Neuronal stem cell (in vitro differentiated cells): ENCODE data around the gene SORL1.
A peak's percentile ranks its signal among the peaks of the same experiment; 100 is the strongest.

Experiments
- DNase-seq: peaks from one replicate; pipeline ENCODE4 v3.0.0-alpha.2; 2013; ENCODE audit warnings: low spot score
- H2AFZ ChIP-seq: one replicate; pipeline ENCODE4 v1.6.1; 2013; ENCODE audit warnings: mild to moderate bottlenecking, low read length, inconsistent platforms
- H2AK5ac ChIP-seq: 2 replicates; pipeline ENCODE4 v1.6.1; 2013; ENCODE audit warnings: low read depth, mild to moderate bottlenecking, inconsistent platforms, low read length, moderate library complexity, mixed read lengths
- H2BK120ac ChIP-seq: 2 replicates; pipeline ENCODE4 v1.6.1; 2013; ENCODE audit warnings: low read depth, mild to moderate bottlenecking, inconsistent platforms, low read length, moderate library complexity, mixed read lengths
- H2BK12ac ChIP-seq: one replicate; pipeline ENCODE4 v1.6.1; 2013; ENCODE audit warnings: low read length, inconsistent platforms
- H2BK15ac ChIP-seq: 2 replicates; pipeline ENCODE4 v1.6.1; 2013; ENCODE audit warnings: mild to moderate bottlenecking, low read length, inconsistent platforms, mixed read lengths
- H2BK5ac ChIP-seq: one replicate; pipeline ENCODE4 v1.6.1; 2013; ENCODE audit warnings: inconsistent platforms, mild to moderate bottlenecking, low read length, moderate library complexity
- H3K14ac ChIP-seq: one replicate; pipeline ENCODE4 v1.6.1; 2013; ENCODE audit warnings: low read length, inconsistent platforms
- H3K18ac ChIP-seq: 2 replicates; pipeline ENCODE4 v1.6.1; 2013; ENCODE audit warnings: low read length, inconsistent platforms
- H3K23ac ChIP-seq: 2 replicates; pipeline ENCODE4 v1.6.1; 2013; ENCODE audit warnings: low read depth, mild to moderate bottlenecking, mixed read lengths, low read length, inconsistent platforms; ENCODE audit not compliant: poor library complexity
- H3K27ac ChIP-seq: replicated peaks from 3 replicates; pipeline ENCODE4 v1.5.1; 2013; ENCODE audit warnings: low read length, inconsistent platforms
- H3K27me3 ChIP-seq, 3 experiments: 2 replicates each; pipeline ENCODE4 v1.6.1; 2013; ENCODE audit warnings: low read length in 3 of 3, mild to moderate bottlenecking in 2 of 3, inconsistent platforms in 1 of 3, low read depth in 1 of 3, mixed read lengths in 1 of 3, moderate library complexity in 1 of 3; ENCODE audit not compliant: control insufficient read depth in 3 of 3, insufficient read depth in 3 of 3
- H3K36me3 ChIP-seq, 2 donors: replicated peaks in 1 of 2; 2 replicates each; pipeline ENCODE4 v1.6.1; 2013; ENCODE audit warnings: low read length in 2 of 2; ENCODE audit not compliant: control insufficient read depth in 2 of 2, insufficient read depth in 2 of 2
- H3K4ac ChIP-seq: 2 replicates; pipeline ENCODE4 v1.6.1; 2013; ENCODE audit warnings: inconsistent platforms, mild to moderate bottlenecking, low read length, moderate library complexity
- H3K4me1 ChIP-seq, 2 donors: 1 replicate in 1 of 2; 2 replicates in 1 of 2; pipeline ENCODE4 v1.6.1; 2013; ENCODE audit warnings: low read length in 2 of 2, low read depth in 1 of 2; ENCODE audit not compliant: control insufficient read depth in 2 of 2, insufficient read depth in 1 of 2
- H3K4me2 ChIP-seq: one replicate; pipeline ENCODE4 v1.6.1; 2013; ENCODE audit warnings: mild to moderate bottlenecking, low read length, inconsistent platforms; ENCODE audit not compliant: insufficient read depth, poor library complexity, severe bottlenecking
- H3K4me3 ChIP-seq, 2 donors: 2 replicates each; pipeline ENCODE4 v1.5.1; 2013; ENCODE audit warnings: low read length in 2 of 2, mild to moderate bottlenecking in 2 of 2, inconsistent platforms in 1 of 2, moderate library complexity in 1 of 2
- H3K79me1 ChIP-seq: one replicate; pipeline ENCODE4 v1.6.1; 2013; ENCODE audit warnings: low read depth, mild to moderate bottlenecking, inconsistent platforms, low read length, moderate library complexity
- H3K9ac ChIP-seq: one replicate; pipeline ENCODE4 v1.6.1; 2013; ENCODE audit warnings: mild to moderate bottlenecking, low read depth, low read length, inconsistent platforms; ENCODE audit not compliant: poor library complexity
- H3K9me3 ChIP-seq, 2 donors: replicated peaks in 1 of 2; 2 replicates each; pipeline versions ENCODE3 to v1.6.1; 2013; ENCODE audit warnings: low read length in 2 of 2, mild to moderate bottlenecking in 2 of 2, inconsistent platforms in 1 of 2, low read depth in 1 of 2, mixed read lengths in 1 of 2, moderate library complexity in 1 of 2; ENCODE audit not compliant: control insufficient read depth in 2 of 2, insufficient read depth in 1 of 2
- H4K8ac ChIP-seq: one replicate; pipeline ENCODE4 v1.6.1; 2013; ENCODE audit warnings: low read depth, mild to moderate bottlenecking, inconsistent platforms, low read length, moderate library complexity
- H4K91ac ChIP-seq: one replicate; pipeline ENCODE4 v1.6.1; 2013; ENCODE audit warnings: low read length, low read depth, mild to moderate bottlenecking, inconsistent platforms; ENCODE audit not compliant: poor library complexity
- WGBS, 2 donors: extraction: QIAGEN DNeasy Blood & Tissue Kit; methylation state at CpG; one replicate each; pipeline ENCODE4 v1.1.7; 2013; ENCODE audit warnings: missing lambda C conversion rate in 2 of 2, mixed read lengths in 1 of 2; ENCODE audit not compliant: insufficient read length in 2 of 2, insufficient replicate concordance in 1 of 2; ENCODE audit errors: extremely low coverage in 2 of 2; 5-methylcytosine and 5-hydroxymethylcytosine counted together

Gene SORL1

DNA sequence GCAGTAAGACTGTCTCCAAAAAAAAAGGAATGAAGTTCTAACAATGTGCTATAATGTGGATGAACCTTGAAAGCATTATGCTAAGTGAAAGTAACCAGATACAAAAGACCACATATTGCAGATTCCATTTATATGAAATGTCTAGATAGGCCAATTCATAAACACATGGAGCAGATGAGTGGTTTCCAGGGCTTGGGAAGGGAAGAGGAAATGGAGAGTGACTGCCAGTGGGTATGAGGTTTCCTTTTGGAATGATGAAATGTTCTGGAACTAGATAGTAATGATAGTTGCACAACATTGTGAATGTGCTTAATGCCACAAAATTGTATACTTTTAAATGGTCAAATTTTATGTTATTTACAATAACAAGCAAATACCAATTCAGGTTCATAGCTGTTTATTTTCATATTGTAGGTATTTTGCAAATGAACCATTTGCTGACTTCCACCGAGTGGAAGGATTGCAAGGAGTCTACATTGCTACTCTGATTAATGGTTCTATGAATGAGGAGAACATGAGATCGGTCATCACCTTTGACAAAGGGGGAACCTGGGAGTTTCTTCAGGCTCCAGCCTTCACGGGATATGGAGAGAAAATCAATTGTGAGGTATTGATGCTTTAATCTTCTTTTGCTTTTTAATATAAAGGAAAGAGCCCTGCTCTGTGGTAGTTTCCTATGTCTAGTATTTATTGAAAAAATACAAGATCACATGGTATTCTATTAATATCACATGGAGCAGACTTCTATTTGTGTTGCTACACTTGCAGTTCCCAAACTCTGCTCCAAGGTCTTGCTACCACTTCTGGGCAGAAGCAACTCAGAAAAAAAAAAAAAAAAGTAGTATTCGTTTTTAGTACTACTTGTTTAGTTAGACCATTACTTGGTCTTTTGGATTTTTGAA is 68.4 kb downstream of the SORL1 start:
- H2BK120ac ChIP-seq = no peak overlapping the region
- H3K79me1 ChIP-seq = no peaks in the 10 kb centered on the region
- no peak overlapping the region for H2AFZ ChIP-seq
- WGBS, 2 donors = no CpG with 5 or more reads among the region's 4 CpGs
- DNase-seq = no peak
- no peak overlapping the region for H2AK5ac ChIP-seq
- no peak overlapping the region for H3K4me3 ChIP-seq
- no peak overlapping the region for H4K91ac ChIP-seq
- H3K4me2 ChIP-seq = no peak overlapping the region
- H3K27me3 ChIP-seq = no peaks in the 10 kb centered on the region
- no peak overlapping the region for H3K18ac ChIP-seq
- H3K9ac ChIP-seq = no peak overlapping the region
- no peak overlapping the region for H4K8ac ChIP-seq
- no peak overlapping the region for H2BK12ac ChIP-seq
- no peak overlapping the region for H3K4ac ChIP-seq
- no peak overlapping the region for H2BK5ac ChIP-seq
- peaks cover 0 to 8% of the 10 kb centered on the region in 2 donors for H3K9me3 ChIP-seq
- H3K23ac ChIP-seq = no peak overlapping the region
- H3K4me1 ChIP-seq = peaks cover 0 to 2% of the 10 kb centered on the region in 2 donors
- H2BK15ac ChIP-seq = no peak overlapping the region
- no peak overlapping the region for H3K27ac ChIP-seq
- no peak overlapping the region for H3K14ac ChIP-seq
- H3K36me3 ChIP-seq = peaks cover 7 to 37% of the 10 kb centered on the region in 2 donors

DNA sequence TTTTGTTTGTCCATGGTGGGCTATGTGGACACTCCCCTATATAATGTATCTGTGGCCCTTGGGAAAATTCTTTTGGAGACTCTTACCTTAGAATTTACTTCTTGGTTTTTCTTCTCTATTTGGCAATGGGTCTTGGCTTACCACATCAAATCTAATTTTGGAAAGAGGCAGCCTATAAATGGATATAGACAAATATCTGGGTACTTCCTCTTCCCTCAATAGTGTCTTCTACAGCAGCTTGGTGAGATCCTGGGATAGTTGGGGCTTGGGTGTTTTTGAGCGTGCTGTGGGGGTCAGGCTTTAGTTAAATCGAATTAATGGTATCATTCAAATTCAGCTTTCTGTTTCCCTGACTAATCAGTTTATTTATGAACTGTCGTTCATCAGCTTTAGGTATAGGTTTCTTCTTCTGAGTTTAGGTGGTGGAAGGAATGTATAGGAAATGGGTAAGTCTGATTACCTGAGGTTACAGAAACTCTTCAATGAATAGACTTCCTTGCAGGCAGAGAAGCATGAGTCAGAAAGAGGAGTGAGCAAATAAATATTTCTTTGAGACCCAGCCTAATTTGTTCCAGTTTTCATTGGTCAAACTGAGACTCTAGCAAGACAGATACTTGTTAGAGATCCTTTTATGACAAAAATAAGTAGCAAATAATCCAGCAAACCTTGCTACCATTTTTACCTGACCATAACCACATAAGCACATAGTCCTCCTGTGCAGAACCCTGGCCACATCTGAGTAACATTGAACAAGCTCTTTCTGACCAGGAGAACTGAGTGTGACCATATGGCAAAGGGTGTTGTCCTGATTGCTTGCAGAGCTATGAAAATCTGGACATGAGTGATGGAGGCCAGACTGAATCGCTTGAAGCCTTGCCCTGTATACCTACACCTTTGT is 69.3 kb downstream of the SORL1 start:
- Histone ChIP-seq H3K4me3 (no peak overlapping the region), H4K8ac (no peak overlapping the region), H2AFZ (no peak overlapping the region), H3K14ac (no peak overlapping the region), H2BK5ac (no peak overlapping the region), H3K23ac (no peak overlapping the region), H3K27me3 (no peaks in the 10 kb centered on the region), H3K4ac (no peak overlapping the region), H2BK120ac (no peak overlapping the region), H2BK15ac (no peak overlapping the region), H3K9ac (no peak overlapping the region), H3K36me3 (peaks cover 7 to 37% of the 10 kb centered on the region in 2 donors), H2AK5ac (no peak overlapping the region), H3K27ac (no peak overlapping the region), H3K9me3 (peaks cover 0 to 12% of the 10 kb centered on the region in 2 donors), H3K4me1 (peaks cover 0 to 2% of the 10 kb centered on the region in 2 donors), H4K91ac (no peak overlapping the region), H3K4me2 (no peak overlapping the region), H3K79me1 (no peaks in the 10 kb centered on the region), H2BK12ac (no peak overlapping the region), H3K18ac (no peak overlapping the region)
- no CpG with 5 or more reads among the region's 4 CpGs for WGBS, 2 donors
- DNase-seq = no peak

DNA sequence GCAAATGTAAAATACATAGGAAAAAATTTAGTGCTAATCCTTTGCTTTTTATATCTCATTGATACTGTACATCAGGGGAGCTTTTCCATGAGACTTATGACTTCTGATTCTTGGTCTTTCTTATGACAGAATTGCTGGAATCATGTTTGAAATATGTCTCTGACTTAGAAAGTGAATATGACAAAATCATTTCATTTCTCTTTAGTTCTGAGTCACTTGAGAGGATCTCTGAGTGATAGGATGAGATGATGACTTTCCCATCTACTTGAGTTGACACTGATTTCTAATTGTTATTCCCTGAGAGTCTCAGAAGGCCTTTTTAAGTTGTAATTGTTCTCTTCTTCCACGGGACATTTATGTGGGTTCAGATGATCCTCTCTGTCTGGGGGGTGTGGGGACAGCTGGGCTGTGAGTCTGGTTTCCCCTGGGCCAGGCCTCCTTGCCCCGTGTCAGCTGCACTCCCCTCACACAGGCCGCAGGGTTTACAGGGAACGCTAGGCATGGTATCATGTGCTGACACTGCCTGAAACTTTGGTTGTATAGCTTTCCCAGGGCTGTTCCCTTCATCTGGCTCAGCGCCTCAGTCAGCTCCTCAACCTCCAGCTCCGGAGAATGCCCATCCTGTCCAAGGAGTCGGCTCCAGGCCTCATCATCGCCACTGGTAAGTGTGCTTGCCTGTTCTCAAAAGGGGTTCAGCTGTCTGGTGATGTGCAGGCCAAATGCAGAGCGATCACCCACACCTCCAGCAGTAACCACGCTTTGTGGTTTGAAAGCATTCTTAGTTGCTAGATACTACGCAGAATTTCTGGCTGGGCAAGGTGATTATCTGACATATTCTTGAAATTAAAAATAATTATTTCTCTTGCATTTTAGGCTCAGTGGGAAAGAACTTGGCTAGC is 70.2 kb downstream of the SORL1 start:
- Histone ChIP-seq H2AK5ac (no peak overlapping the region), H3K9me3 (peaks cover 0 to 12% of the 10 kb centered on the region in 2 donors), H2BK15ac (no peak overlapping the region), H3K23ac (peak overlapping the region; percentile 47), H3K36me3 (peaks cover 7 to 37% of the 10 kb centered on the region in 2 donors), H3K27me3 (no peaks in the 10 kb centered on the region), H3K4me3 (no peak overlapping the region), H2BK5ac (no peak overlapping the region), H2BK12ac (no peak overlapping the region), H4K91ac (no peak overlapping the region), H4K8ac (no peak overlapping the region), H2BK120ac (no peak overlapping the region), H3K4me2 (no peak overlapping the region), H3K79me1 (no peaks in the 10 kb centered on the region), H3K27ac (no peak overlapping the region), H3K14ac (no peak overlapping the region), H3K9ac (peak overlapping the region; percentile 45), H3K4ac (no peak overlapping the region), H3K18ac (no peak overlapping the region), H3K4me1 (peaks cover 0 to 2% of the 10 kb centered on the region in 2 donors), H2AFZ (no peak overlapping the region)
- no CpG with 5 or more reads among the region's 11 CpGs for WGBS, 2 donors
- no peak for DNase-seq
